NCI-H526 treated with DMSO at 0.1 percent for 48 hours (cell line): ENCODE data around the gene PRXL2B.
"Not testable (repeated sequence)": the region's sequence is repeated elsewhere in the genome, so short reads cannot be mapped to it uniquely, and the experiment has no call there.

Experiments
- DNase-seq: peaks from one replicate; lab custom pipeline; 2025; lab: John Stamatoyannopoulos, UW

Gene PRXL2B

DNA sequence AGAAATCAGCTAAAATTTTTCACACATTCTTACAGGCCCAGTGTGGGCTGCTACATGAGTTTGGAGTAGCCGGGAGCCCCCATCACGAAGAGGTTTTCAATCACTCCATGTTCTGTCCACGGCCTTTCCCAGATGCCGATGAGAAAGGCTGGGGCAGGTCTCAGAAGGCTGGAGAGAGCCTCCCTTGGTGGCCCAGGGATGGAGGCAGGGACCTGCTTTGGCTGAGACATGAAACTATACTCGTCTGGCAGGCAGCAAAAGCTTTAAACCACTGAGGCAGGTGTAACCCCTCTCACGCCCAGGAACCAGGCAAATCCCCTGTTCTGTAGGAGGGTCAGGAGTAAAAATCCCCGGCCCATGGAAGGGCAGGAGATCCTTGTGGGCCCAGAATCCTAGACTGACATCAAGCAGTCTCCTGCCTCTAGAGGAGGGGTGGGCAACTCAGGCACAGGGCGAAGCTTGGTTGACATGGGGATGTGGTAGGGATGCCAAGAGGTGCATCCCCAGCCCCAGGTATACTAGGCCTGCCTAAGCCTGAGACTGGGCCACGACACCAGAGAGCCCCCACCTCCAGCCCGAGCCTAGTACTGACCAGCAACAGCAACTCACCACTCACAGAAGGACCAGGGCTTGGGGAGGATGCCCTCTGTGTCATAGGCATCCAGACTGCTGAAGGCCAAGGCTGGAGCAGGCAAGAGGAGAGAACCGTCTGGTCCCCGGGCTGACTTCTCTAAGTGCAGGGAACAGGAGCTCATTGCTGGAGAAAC, 37.2 kb downstream of the PRXL2B start:
- DNase-seq: no peak

DNA sequence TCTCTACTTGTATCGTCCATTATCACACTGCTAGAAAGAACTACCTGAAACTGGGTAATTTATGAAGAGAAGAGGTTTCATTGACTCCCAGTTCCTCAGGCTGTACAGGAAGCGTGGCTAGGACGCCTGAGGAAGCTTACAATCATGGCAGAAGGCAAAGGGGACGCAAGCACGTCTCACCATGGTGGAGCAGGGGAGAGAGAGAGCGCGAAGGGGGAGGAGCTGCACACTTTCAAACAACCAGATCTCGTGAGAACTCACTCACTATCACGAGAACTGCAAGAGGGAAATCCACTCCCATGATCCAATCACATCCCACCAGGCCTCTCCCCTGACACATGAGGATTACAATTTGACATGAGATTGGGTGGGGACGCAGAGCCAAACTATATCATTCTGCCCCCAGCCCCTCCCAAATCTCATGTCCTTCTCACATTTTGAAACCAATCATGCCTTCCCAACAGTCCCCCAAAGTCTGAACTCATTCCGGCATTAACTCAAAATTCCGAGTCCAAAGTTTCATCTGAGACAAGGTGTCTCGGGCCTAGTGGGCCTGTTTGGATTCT, 38.2 kb downstream of the PRXL2B start:
- no peak for DNase-seq

DNA sequence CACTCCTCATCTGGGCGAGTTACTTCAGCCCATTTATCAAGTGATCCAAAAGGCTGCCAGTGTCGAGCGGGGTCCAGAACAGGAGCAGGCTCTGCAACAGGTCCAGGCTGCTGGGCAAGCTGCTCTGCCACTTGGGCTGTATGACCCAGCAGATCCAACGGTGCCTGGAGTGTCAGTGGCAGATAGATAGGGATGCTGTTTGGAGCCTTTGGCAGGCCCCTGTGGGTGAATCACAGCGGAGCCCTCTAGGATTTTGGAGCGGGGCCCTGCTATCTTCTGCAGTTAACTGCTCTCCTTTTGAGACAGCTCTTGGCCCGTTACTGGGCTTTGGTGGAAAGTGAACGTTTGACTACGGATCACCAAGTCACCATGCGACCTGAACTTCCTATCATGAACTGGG, 38.7 kb downstream of the PRXL2B start:
- DNase-seq: no peak

DNA sequence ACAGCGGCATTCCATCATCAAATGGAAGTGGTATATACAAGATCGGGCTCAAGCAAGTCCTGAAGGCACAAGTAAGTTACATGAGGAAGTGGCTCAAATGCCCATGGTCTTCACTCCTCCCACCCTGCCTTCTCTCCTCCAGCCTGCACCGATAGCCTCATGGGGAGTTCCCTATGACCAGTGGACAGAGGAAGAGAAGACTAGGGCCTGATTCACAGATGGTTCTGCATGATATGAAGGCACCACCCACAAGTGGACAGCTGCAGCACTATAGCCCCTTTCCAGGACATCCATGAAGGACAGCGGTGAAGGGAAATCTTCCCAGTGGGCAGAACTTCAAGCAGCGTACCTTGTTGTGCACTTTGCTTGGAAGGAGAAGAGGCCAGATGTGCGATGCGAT, 39.2 kb downstream of the PRXL2B start:
- DNase-seq: not testable (repeated sequence)

DNA sequence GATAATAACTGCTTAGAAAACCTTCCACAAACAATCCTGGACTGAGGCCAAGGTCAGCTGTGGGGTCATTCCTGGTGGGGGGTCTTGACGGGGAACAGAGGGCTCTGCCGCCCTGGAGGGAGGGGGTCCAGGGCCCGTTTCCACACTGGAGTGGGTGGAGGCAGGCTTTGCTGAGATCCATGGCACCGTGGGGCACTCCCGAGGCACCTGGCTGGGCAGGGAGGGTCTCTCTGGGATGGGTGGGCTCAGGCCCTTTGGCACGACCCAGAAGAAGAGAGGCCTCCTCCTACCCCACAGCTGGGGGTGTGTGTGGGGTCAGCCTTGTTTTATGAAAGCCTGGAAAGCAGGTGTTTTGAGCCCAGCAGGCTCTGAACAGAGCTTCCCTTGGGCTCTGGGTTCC, 41.2 kb downstream of the PRXL2B start:
- no peak for DNase-seq

DNA sequence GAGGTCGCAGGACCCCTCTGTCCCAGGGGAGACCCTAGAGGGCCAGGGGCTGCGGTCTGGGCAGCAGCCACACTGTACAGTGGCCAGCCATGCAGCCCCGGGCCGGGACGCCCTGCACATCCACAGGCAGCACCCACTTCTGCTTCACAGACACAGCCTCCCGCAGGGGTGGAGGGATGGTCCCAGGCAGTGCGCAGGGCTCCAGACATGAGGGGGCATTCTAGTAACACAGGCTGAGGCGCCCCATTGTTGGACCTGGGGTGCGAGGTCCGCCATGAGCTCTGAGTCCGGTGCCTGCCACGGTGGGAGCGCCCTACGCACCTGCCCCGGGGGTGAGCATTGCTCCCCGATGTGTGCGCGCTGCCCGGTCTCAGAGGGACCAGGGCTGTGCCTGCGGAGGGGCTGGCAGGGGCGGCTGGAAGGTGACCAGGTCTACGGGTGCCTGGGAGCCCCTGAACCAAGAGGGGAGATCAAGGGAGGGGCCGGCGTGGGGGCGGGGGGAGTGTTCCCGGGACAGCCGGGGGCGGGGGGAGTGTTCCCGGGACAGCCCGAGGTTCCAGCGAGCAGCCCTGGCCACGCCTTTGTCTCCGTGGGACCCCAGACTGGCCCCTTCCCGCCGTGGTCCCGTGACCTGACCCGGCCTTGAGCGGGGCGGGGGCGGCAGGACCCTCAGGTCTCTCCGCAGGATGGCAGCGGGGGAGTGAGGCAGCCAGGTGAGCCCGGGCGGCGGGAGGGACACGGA, 41.8 kb downstream of the PRXL2B start:
- no peak for DNase-seq

DNA sequence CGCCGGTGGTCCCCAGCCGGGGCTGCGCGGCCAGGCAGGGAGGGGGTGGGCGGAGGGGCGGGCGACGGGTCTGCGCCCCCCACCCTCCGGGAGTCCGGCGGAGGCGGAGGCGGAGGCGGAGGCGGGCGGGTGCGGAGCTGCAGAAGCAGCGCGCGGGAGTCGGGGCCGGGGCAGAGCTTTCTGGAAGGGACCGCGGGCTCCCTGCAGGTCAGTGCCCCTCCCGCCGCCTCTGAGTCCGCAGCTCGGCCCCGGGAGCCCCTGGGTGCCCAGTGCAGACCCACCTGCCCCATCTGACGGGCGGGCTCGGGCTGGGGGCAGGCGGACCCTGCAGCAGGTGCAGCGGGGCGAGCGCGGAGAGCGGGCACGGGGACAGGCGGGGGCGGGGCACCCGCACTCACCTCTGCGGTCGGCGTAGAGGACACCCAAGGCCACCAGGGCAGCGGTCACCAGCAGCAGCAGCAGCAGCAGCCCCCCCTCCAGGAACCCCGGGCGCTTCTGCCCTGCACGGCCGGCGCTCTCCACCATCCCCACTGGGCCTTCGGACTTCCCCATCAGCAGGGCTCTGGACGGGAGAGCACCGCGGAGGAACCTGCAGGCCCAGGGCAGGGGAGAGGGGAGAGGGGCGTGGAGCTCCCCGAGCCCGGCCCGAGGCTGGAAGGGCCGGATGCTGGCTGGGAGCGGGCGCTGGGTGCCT, 42.5 kb downstream of the PRXL2B start:
- DNase-seq: no peak

DNA sequence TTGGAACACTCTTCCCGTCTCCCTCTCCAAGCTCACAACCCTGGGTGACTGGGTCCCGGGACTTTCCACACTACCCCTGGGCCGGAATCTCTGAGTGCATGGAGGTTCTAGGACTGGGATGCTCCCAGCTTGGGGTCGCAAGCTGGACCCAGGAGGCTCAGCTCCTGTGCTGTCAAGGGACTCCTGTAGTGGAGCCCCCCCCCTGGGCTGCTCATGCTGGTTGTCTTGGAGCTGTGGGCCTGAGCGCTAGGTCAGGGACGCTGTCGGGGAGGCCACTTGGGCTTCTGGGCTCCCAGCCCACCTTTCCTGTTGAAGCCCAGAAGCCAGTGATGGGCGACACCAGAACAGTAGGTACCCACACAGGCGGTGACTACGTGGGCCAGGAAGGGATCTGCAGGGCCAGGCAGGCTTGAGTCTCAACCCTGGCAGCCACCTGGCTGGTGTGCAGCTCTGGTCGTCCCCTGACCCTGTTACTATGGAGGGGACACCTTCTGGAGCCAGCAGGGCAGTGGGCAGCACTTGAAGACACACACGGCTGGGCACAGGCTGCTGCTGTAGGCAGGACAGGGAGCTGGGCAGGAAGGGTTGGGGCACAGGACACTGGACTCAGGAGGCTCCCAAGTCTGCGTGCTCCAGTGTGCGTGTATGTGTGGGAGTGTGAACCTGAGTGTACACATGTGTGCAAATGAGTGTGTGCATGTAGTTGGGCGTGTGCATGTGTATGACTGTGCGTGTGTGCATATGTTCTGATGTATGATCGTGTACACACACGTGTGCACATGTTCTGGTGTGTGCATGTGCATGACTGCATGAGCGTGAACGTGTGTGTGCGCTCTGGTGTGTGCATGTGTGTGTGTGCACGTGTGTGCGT, 43.3 kb downstream of the PRXL2B start:
- DNase-seq: no peak

DNA sequence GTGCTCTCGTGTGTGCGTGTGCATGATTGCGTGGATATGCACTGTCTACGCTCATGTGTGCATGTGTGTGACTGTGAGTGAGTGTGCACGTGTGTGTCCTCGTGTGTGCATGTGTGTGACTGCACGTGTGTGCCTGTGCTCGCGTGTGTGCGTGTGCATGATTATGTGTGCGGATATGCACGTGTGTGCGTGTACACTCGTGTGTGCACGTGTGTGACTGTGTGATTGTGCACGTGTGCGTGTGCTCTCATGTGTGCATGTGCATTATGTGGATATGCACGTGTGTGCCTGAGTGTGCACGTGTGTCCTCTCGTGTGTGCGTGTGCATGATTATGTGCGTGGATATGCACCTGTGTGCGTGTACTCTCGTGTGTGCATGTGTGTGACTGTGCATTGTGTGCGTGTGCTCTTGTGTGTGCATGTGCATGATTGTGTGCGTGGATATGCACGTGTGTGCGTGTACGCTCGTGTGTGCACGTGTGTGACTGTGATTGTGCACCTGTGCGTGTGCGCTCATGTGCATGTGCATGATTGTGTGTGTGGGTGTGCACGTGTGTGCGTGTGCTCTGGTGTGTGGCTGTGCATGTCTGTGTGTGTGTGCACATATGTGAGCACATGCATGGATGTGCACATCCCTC, 44.0 kb downstream of the PRXL2B start:
- no peak for DNase-seq

DNA sequence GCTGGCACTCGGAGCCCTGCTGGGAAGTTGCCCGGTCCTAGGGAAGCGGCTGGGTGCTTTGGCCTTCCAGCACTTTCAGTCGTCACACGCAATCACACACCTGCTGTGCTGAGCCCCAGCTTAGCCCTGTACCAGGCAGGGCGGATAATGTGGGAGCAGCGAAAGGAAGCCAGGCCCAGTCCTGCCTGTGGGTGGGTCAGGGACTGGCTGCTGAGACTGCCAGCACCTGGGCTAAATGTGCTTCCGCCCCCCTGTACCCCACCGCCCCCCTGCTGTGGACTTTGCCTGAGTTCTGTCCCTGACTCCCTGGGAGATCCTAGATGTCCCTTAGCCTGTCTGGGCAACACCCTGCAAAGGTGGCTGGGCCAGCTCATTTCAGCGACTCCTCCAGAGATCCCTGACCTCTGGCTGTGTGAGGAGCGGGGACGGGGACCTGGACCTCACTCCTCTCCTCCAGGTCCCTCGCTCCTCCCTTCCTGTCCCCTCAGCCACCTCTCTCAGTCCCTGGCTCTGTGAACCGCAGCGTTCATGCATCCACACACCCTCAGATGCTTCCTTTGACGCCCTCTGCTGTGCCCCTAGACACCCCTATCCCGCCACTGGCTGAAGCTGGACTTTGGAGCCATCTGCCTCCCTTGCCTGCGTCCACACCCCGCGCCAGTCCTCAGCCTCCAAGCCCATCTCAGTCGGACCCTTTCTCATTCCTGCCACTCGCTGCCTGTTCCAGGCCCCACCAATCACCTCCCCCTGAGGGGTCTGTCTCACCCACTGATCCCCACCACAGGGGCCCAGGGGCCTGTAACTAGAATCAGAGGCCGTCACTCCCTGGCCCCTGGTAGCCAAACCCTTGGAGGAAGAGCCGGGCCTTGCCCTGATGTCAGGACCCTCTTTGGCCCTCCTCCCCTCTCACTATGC, 44.8 kb downstream of the PRXL2B start:
- no peak for DNase-seq

DNA sequence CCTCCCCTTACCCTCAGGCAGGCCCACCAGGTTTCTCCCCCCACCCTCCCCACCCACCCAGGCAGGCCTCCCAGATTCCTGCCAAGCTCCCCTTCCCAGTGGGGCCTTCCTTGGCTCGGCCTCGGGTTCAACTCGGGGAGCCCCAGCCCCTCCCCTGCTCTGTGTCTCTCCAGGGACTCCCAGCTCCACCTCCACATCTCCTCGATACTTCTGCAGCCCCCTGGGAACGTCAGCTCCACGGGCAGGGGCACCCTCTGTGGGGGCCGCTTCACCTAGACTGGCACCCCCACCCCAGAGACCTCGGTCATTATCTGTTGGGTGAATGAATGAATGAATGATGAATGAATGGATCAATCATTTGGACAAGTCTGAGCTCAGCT, 45.5 kb downstream of the PRXL2B start:
- DNase-seq: no peak

DNA sequence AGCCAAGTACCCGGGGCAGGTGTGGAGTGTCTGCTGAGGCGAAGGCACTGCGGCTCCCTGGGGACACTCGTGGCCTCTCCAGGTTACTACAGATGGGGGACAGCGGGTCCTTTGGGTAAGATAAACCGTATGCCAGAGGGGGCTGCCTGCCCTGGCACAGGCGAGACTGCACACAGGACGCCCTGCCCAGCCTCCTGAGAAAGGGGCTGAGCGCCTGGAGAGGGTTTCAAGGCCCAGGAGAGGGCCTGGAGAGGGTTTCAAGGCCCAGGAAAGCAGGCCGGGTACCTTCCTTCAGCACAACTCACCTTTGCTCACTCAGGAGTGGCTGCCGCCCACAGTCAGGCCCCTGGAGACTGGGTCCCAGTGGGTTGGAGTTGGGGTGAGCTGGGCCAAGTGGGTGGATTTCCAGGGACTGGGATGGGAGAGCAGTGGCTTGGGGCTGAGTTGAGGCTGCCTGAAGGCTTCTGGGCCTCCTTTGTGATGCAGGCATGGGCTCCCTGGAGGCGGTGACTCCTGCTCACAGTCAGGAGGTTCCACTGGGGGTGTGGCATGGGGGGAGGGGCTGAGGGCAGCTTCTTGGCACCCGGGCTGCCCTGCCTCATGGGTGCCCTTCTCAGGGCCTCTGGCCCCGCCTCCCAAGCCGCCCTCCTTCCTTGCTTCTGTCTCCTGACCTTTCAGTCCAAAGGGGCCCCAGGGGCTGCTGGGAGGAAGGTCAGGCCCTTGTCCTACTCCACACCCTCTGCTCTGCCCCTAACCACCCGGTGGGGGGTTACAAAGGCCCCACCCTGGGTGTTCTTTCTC, 46.2 kb downstream of the PRXL2B start, which contains the start of gene MMEL1:
Gene MMEL1, minus strand, starts transcription at position 456 of the 801 bp plus-strand sequence. CDS start 3,532 bp downstream, outside the sequence.
- DNase-seq: no peak

DNA sequence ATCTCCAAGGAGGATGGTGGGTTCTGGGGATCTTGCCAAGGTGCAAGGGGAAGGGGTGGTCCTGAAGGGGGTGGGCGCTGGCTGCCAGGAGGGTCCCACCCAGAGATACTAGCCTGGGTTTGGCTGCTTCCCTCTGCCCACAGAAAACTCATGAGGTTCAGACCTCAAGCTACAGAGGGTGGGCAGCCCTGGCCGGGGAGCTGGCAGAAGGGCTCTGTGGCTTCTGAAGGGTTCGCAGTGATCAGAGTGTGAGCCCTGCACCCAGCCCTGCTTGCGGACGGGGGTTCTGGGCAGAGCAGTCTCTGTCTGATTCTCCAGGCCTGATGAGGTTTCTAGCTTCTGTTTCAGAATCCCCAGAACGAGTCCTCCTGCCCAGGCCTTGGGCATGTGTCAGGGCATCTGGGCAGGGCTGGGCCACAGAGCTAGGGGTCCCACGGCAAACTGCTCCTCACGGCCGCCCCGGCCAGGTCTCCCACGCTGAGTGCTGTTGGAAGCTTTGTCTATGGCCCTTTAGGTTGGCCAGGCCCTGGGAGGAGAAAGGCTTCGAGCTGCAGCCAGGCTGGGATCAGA, 46.9 kb downstream of the PRXL2B start:
- DNase-seq: no peak

DNA sequence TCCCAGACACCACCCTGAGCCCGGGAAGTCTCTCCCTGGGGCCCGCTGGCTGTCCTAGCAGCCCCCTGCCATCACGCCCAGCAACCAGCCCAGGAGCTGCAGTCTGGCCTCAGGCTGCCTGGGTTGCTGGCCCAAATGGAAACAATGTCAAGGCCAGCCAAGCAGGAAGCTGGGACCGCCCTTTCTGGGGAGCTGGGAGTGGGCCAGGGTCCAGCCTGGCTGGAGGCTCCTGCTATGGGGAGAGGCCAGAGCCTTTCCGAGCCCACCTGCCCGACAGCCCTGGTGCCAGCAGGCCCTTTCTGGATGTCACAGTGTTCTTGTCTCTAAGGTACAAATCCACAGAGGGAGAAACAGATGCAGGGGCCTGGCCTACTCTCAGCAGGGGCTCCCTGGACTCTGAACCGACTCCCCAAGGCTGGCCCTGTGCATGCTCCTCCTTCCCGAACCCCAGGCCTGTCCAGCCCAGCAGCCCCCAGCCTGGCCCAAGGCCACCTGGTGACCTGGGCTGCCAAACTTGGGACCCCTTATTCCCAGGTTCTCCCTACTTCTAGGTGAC, 47.4 kb downstream of the PRXL2B start:
- no peak for DNase-seq

DNA sequence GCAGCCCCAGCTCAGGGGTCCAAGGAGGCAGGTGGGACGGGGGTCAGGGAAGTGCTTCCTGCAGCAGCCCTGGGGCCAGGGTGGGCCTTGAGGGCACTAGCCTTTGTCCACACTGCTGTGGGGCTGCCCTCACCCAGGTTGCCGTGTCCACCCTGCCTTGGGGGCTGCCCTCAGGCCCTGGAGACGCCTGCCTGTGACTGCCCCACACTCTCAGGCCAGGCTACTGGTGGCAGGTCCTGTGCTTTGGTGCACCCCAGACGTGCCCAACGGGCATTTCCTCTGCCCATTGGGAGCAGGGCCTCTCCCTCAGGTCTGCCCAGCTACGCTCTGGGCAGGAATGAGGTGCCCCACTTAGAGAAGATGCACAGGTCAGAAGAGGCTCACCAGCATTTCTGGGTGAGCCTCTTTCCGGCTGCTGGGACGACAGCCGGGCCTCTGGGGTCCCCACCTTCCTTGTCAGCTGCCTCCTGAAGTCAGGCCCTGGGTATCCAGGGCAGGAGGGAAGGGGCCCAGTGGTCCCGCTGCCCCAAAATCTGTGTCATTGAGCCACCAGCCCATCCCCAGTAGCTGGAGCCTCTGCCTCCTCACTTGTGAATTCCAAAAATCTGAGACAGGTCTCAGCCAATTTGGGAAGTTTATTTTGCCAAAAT, 48.9 kb downstream of the PRXL2B start:
- no peak for DNase-seq

DNA sequence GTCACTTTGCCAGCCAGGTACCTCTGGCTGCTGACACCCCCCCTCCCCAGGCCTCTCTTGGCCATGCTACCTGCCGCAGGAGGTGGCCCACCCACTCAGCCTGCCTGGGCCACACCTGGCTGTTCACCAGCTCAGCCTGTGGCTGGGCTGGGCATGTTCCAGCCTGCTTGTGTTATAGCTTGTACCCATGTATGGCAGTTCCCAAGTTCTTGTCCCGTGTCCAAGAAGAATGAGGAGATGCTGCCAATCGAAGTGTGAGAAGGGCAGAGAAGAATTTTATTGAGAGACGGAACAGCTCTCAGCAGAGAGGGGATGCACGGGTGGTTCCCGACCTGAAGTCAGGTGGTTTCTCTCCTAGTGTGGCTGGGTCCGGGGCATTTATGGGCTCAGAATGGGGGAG, 50.2 kb downstream of the PRXL2B start:
- DNase-seq: no peak

DNA sequence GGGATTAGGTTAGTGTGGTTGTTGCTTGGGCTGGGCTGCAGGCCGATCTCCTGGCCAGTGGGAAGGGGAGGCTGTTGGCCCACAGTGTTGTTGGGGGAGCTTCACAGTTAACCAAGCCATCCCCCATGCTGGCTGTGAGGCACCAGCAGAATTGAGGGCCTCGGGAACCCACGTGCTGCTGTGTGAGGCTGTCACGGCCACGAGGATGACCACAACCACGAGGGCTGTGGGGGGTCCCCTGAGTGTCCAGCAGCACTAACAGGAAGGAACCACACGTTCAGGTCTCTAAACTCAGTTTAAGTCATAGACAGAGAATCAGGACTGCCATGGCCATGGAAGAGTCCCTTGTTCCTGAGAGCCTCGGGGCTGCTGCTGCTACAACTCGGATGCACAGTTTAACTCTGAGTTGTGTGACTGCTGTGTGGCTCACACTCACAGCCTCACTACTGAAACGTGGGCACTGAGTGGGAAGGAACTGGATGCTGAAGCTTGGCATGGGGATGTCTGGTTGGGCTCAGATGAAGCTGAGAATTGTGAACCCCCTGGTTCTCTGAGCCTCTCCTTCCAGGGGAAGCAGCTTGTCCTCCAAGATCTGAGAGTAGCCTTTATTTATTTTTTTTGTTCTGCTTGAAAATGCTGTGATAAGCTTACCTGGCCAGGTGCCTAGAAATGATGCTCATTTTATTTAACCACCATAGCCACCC, 51.0 kb downstream of the PRXL2B start:
- DNase-seq: no peak
